Neural cell (in vitro differentiated cells): ENCODE measurements around the gene RAB3IL1. TPM values are rescaled to one million over a fixed set of nuclear protein-coding genes. Genes with fewer than 3 reads are reported as not detected.

Experiments
- H2AFZ ChIP-seq: fragments of 200-600, 300-800 bp; sonication (generic), shearing (Covaris generic); 2 replicates; pipeline ENCODE4 v1.6.0; 2014; ENCODE audit warnings: low read depth, mild to moderate bottlenecking, antibody characterized with exemption, low read length, moderate library complexity
- H3F3A ChIP-seq: fragments of 200-600 bp; shearing (Covaris generic); 2 replicates; pipeline ENCODE4 v1.6.1; 2016; ENCODE audit warnings: mild to moderate bottlenecking, moderate library complexity, mixed read lengths, antibody characterized with exemption, low read length; ENCODE audit not compliant: insufficient read depth, poor library complexity, severe bottlenecking
- H3K27ac ChIP-seq: fragments of 200-600, 300-800 bp; sonication (generic), shearing (Covaris generic); 2 replicates; pipeline ENCODE4 v1.5.1; 2014; ENCODE audit warnings: mild to moderate bottlenecking, low read length, moderate library complexity
- H3K27me3 ChIP-seq: fragments of 300-800, 200-600 bp; sonication (generic), shearing (Covaris generic); 2 replicates; pipeline ENCODE4 v1.6.0; 2014; ENCODE audit warnings: mild to moderate bottlenecking, low read depth, low read length, moderate library complexity; ENCODE audit not compliant: insufficient read depth
- H3K36me3 ChIP-seq: fragments of 300-800, 200-600 bp; sonication (generic), shearing (Covaris generic); 2 replicates; pipeline ENCODE4 v1.5.1; 2014; ENCODE audit warnings: mild to moderate bottlenecking, antibody characterized with exemption, low read length, moderate library complexity; ENCODE audit not compliant: insufficient read depth
- H3K4me2 ChIP-seq: fragments of 300-800, 200-600 bp; sonication (generic), shearing (Covaris generic); 2 replicates; pipeline ENCODE4 v1.6.0; 2014; ENCODE audit warnings: mild to moderate bottlenecking, low read length
- H3K4me3 ChIP-seq: fragments of 300-800, 200-600 bp; sonication (generic), shearing (Covaris generic); 2 replicates; pipeline ENCODE4 v1.5.1; 2014; ENCODE audit warnings: mild to moderate bottlenecking, low read length, moderate library complexity
- H3K79me2 ChIP-seq: fragments of 200-600 bp; shearing (Covaris generic); replicated peaks from 2 replicates; pipeline ENCODE4 v1.6.0; 2014; ENCODE audit warnings: mild to moderate bottlenecking, low read length, moderate library complexity; ENCODE audit not compliant: insufficient read depth
- H3K9ac ChIP-seq: fragments of 300-800, 200-600 bp; sonication (generic), shearing (Covaris generic); 2 replicates; pipeline ENCODE4 v1.6.1; 2016; ENCODE audit warnings: mild to moderate bottlenecking, low read length, mixed read lengths
- H3K9me2 ChIP-seq: fragments of 200-600 bp; shearing (Covaris generic); 2 replicates; pipeline ENCODE4 v1.6.1; 2016; ENCODE audit warnings: mild to moderate bottlenecking, low read length, mixed read lengths; ENCODE audit not compliant: insufficient read depth
- H3K9me3 ChIP-seq: fragments of 200-600, 300-800 bp; sonication (generic), shearing (Covaris generic); 2 replicates; pipeline ENCODE4 v1.6.1; 2016; ENCODE audit warnings: mild to moderate bottlenecking, mixed run types, low read length, moderate library complexity, mixed read lengths
- H4K20me1 ChIP-seq: fragments of 200-600 bp; shearing (Covaris generic); 2 replicates; pipeline ENCODE4 v1.6.1; 2016; ENCODE audit warnings: mild to moderate bottlenecking, mixed run types; ENCODE audit not compliant: insufficient read depth
- EP300 ChIP-seq: fragments of 450-650 bp; conservative IDR thresholded peaks from 2 replicates; pipeline ENCODE4 v1.6.1; 2014; ENCODE audit warnings: antibody characterized with exemption, mild to moderate bottlenecking, moderate library complexity; ENCODE audit not compliant: poor library complexity, severe bottlenecking
- EZH2 ChIP-seq: fragments of 200-600, 300-800 bp; shearing (Covaris generic), sonication (generic); IDR thresholded peaks from 2 replicates; pipeline ENCODE4 v1.6.1; 2014; ENCODE audit warnings: antibody characterized with exemption, low read length, borderline replicate concordance, mild to moderate bottlenecking; ENCODE audit not compliant: insufficient read depth, poor library complexity, severe bottlenecking
- MXI1 ChIP-seq: fragments of 450-650 bp; conservative IDR thresholded peaks from 2 replicates; pipeline ENCODE4 v1.6.1; 2014; ENCODE audit warnings: antibody characterized with exemption, mild to moderate bottlenecking; ENCODE audit not compliant: poor library complexity, severe bottlenecking
- POLR2AphosphoS5 ChIP-seq: IDR thresholded peaks from 2 replicates; pipeline ENCODE4 v1.6.1; 2012
- RAD21 ChIP-seq: fragments of 450-650 bp; conservative IDR thresholded peaks from 2 replicates; pipeline ENCODE4 v1.6.1; 2014; ENCODE audit warnings: antibody characterized with exemption, mild to moderate bottlenecking, moderate library complexity
- SMC3 ChIP-seq: fragments of 450-650 bp; conservative IDR thresholded peaks from 2 replicates; pipeline ENCODE4 v1.6.1; 2014; ENCODE audit warnings: antibody characterized with exemption, mild to moderate bottlenecking, moderate library complexity; ENCODE audit not compliant: poor library complexity
- TAF1 ChIP-seq: IDR thresholded peaks from 2 replicates; pipeline ENCODE4 v1.6.1; 2012; ENCODE audit warnings: low read depth
- polyA plus RNA-seq: library from polyadenylated mRNA; depleted of rRNA; stranded (reverse); fragments of >200 nt; gene quantifications from 2 replicates; pipeline ENCODE4 v1.2.3, GENCODE V29; 2014
- TF ChIP-seq, protein P1 (sequence below): fragments of 450-650 bp; IDR thresholded peaks from 2 replicates; pipeline ENCODE4 v1.5.1; 2014; ENCODE audit warnings: antibody characterized with exemption, mild to moderate bottlenecking, moderate library complexity; ENCODE audit not compliant: poor library complexity, severe bottlenecking
- TF ChIP-seq, protein P2 (sequence below): IDR thresholded peaks from 2 replicates; pipeline ENCODE4 v1.6.1; 2012; ENCODE audit warnings: borderline replicate concordance

RAB3IL1 gene
- polyA plus RNA-seq, 1 donor from 2014 or later, result 1.6 TPM

DNA sequence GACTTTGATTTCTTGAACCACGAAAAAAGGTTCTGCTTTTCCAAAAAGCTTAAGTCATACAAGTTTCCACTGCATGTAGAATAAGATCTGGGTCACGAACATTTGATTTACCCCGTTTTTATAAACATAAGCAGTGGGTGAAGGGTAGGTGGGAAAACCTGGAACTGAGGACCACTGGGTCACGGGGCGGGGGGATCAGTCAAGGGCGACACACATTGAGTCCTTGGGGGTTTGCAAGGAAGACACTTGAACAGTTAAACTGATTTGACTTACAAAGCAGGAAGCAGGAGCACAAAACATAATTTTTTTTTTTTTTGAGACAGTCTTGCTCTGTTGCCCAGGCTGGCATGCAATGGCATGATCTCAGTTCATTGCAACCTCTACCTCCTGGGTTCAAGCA is 36.9 kb downstream of the RAB3IL1 start:
- Histone ChIP-seq H3K27ac (no peak overlapping the region), H3K9me2 (no peaks in the 10 kb centered on the region), H3K4me2 (no peak overlapping the region), H3K36me3 (no peaks in the 10 kb centered on the region), H3F3A (no peaks in the 10 kb centered on the region), H3K27me3 (no peaks in the 10 kb centered on the region), H4K20me1 (no peaks in the 10 kb centered on the region), H3K4me3 (no peak overlapping the region), H3K9me3 (no peaks in the 10 kb centered on the region), H3K79me2 (no peaks in the 10 kb centered on the region), H2AFZ (no peak overlapping the region), H3K9ac (no peak overlapping the region)
- TF ChIP-seq EZH2 (no peak), EP300 (no peak), RAD21 (no peak), TAF1 (no peak)
- TF ChIP-seq, protein P1, sequence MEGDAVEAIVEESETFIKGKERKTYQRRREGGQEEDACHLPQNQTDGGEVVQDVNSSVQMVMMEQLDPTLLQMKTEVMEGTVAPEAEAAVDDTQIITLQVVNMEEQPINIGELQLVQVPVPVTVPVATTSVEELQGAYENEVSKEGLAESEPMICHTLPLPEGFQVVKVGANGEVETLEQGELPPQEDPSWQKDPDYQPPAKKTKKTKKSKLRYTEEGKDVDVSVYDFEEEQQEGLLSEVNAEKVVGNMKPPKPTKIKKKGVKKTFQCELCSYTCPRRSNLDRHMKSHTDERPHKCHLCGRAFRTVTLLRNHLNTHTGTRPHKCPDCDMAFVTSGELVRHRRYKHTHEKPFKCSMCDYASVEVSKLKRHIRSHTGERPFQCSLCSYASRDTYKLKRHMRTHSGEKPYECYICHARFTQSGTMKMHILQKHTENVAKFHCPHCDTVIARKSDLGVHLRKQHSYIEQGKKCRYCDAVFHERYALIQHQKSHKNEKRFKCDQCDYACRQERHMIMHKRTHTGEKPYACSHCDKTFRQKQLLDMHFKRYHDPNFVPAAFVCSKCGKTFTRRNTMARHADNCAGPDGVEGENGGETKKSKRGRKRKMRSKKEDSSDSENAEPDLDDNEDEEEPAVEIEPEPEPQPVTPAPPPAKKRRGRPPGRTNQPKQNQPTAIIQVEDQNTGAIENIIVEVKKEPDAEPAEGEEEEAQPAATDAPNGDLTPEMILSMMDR, result no peak

DNA sequence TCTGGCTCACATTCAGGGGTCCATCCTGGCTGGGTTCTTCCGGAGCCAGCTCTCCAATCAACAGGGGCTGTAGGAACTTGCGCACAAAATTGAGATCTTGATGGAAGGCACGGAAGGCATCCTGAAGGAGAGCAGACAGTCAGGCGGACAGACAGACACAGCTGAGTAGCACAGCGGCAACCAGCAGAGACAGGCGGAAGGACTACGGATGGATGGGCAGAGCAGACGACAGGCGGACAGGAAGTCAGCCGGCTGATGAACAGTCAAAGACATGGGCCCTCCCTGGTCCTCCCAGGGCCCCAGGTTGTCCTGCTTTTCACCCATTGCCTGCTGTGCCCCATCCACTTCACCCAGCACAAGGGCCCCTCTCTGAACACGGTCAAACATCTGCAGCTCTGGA is 37.3 kb downstream of the RAB3IL1 start:
- Histone ChIP-seq H3K27me3 (no peaks in the 10 kb centered on the region), H3K9me3 (no peaks in the 10 kb centered on the region), H3K79me2 (no peaks in the 10 kb centered on the region), H3K9me2 (no peaks in the 10 kb centered on the region), H4K20me1 (no peaks in the 10 kb centered on the region), H3K4me2 (no peak overlapping the region), H3K36me3 (no peaks in the 10 kb centered on the region), H3K4me3 (no peak overlapping the region), H3K9ac (no peak overlapping the region), H2AFZ (no peak overlapping the region), H3F3A (no peaks in the 10 kb centered on the region), H3K27ac (no peak overlapping the region)
- TF ChIP-seq, protein P2, sequence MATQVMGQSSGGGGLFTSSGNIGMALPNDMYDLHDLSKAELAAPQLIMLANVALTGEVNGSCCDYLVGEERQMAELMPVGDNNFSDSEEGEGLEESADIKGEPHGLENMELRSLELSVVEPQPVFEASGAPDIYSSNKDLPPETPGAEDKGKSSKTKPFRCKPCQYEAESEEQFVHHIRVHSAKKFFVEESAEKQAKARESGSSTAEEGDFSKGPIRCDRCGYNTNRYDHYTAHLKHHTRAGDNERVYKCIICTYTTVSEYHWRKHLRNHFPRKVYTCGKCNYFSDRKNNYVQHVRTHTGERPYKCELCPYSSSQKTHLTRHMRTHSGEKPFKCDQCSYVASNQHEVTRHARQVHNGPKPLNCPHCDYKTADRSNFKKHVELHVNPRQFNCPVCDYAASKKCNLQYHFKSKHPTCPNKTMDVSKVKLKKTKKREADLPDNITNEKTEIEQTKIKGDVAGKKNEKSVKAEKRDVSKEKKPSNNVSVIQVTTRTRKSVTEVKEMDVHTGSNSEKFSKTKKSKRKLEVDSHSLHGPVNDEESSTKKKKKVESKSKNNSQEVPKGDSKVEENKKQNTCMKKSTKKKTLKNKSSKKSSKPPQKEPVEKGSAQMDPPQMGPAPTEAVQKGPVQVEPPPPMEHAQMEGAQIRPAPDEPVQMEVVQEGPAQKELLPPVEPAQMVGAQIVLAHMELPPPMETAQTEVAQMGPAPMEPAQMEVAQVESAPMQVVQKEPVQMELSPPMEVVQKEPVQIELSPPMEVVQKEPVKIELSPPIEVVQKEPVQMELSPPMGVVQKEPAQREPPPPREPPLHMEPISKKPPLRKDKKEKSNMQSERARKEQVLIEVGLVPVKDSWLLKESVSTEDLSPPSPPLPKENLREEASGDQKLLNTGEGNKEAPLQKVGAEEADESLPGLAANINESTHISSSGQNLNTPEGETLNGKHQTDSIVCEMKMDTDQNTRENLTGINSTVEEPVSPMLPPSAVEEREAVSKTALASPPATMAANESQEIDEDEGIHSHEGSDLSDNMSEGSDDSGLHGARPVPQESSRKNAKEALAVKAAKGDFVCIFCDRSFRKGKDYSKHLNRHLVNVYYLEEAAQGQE, result no peak
- TF ChIP-seq MXI1, result no peak
- no peak for TF ChIP-seq TAF1
- TF ChIP-seq EP300, result no peak
- TF ChIP-seq RAD21, result no peak
- no peak for TF ChIP-seq SMC3
- TF ChIP-seq POLR2AphosphoS5, result no peak
- no peak for TF ChIP-seq EZH2
- TF ChIP-seq, protein P1, result no peak
